Mucosa of descending colon (tissue), 3 donors: Measurements from ENCODE around the gene ARMS2. TPM values are rescaled to one million over a fixed set of nuclear protein-coding genes. Genes with fewer than 3 reads are reported as not detected.
A peak's percentile ranks its signal among the peaks of the same experiment; 100 is the strongest.

Experiments used
- ATAC-seq: fragments of 200-7000 bp; cut with Tn5 transposase; one replicate; pipeline ENCODE4 v1.9.1; 2020; ENCODE audit warnings: mild to moderate bottlenecking, moderate library complexity
- DNase-seq, 3 donors: peaks; one replicate each; pipeline ENCODE4 v3.0.0-alpha.2; 2020
- H3K36me3 ChIP-seq: fragments of 200-600 bp; one replicate; pipeline ENCODE4 v1.8.0; 2021; ENCODE audit warnings: low read depth, mild to moderate bottlenecking
- H3K4me1 ChIP-seq: fragments of 200-600 bp; one replicate; pipeline ENCODE4 v1.8.0; 2021; ENCODE audit warnings: low read depth, mild to moderate bottlenecking
- H3K4me3 ChIP-seq: fragments of 200-600 bp; one replicate; pipeline ENCODE4 v1.8.0; 2021; ENCODE audit warnings: mild to moderate bottlenecking
- H3K9me3 ChIP-seq: fragments of 200-600 bp; one replicate; pipeline ENCODE4 v1.8.0; 2021; ENCODE audit warnings: mild to moderate bottlenecking
- CTCF ChIP-seq: fragments of 200-600 bp; IDR thresholded peaks from one replicate; pipeline ENCODE4 v1.8.0; 2022; ENCODE audit warnings: antibody characterized with exemption, mild to moderate bottlenecking
- intact Hi-C, 2 donors: fragments of 100-400 bp; cut with DNase I in 1 of 2; cut with micrococcal nuclease in 1 of 2; formaldehyde crosslinking; loops; one replicate each; pipeline versions ENCODE4 v1.11.0 to v1.11.1; 2022; cut with DNase I, micrococcal nuclease
- microRNA-seq: library from miRNA; unstranded; fragments of <30 nt; microRNA quantifications from one replicate; pipeline ENCODE4, GENCODE V29; 2019
- total RNA-seq, 3 donors: library from RNA; stranded (reverse); fragmentation: NEBNext Ultra II Directional in 2 of 3; extraction: Animal tissue kit (Norgen Biotek cat#: 25700) in 2 of 3; gene quantifications; one replicate each; pipeline versions ENCODE4 v1.2.1 to v1.2.4, GENCODE V29; 2021 to 2023
- donor health status: DM: no; HTN: no; CAD: no; lungs with moderate emphysema.
- donor health status: DM: no; HTN: no; CAD: no.
- donor health status: DM: no; HTN: yes; CAD: no.

The ARMS2 gene
- total RNA-seq, 3 donors from 2014 or later: not detected

- intact Hi-C loops: no loop called here
- H3K4me3 ChIP-seq: no peak overlapping the region
- no peaks in the 10 kb centered on the region for H3K9me3 ChIP-seq
- TF ChIP-seq CTCF: no peak
- no peak for DNase-seq
- ATAC-seq: no peak
- no peaks in the 10 kb centered on the region for H3K36me3 ChIP-seq
- no peaks in the 10 kb centered on the region for H3K4me1 ChIP-seq
Measured at GRCh38 chr10:122503012-122503411, 48.6 kb downstream of the ARMS2 start.

- DNase-seq: no peak
Measured at GRCh38 chr10:122503886-122504609, 49.6 kb downstream of the ARMS2 start.

GRCh38 chr10:122504610-122504950 is 50.1 kb downstream of the ARMS2 start:
- no peaks in the 10 kb centered on the region for H3K4me1 ChIP-seq
- no peaks in the 10 kb centered on the region for H3K9me3 ChIP-seq
- no peak overlapping the region for H3K4me3 ChIP-seq
- intact Hi-C loops: no loop called here
- DNase-seq: peak; percentile 74 to 81 (median 80)
- no peaks in the 10 kb centered on the region for H3K36me3 ChIP-seq
- no peak for TF ChIP-seq CTCF
- ATAC-seq: peak; percentile 87

More at GRCh38 chr10:122503886-122504609, 49.6 kb downstream of the ARMS2 start:
- no peaks in the 10 kb centered on the region for H3K4me1 ChIP-seq
- ATAC-seq: no peak
- TF ChIP-seq CTCF: no peak
- no peaks in the 10 kb centered on the region for H3K36me3 ChIP-seq
- intact Hi-C loops: no loop called here
- H3K4me3 ChIP-seq: no peak overlapping the region
- H3K9me3 ChIP-seq: no peaks in the 10 kb centered on the region

- DNase-seq (no peak), ATAC-seq (no peak)
- no peak for TF ChIP-seq CTCF
- no peaks in the 10 kb centered on the region for H3K9me3 ChIP-seq
- no peaks in the 10 kb centered on the region for H3K36me3 ChIP-seq
- H3K4me1 ChIP-seq: no peaks in the 10 kb centered on the region
- intact Hi-C loops: no loop called here
- H3K4me3 ChIP-seq: no peak overlapping the region
Measured at GRCh38 chr10:122505011-122505410, 50.6 kb downstream of the ARMS2 start.

GRCh38 chr10:122505885-122506645 is 51.6 kb downstream of the ARMS2 start:
- Histone ChIP-seq H3K36me3 (no peaks in the 10 kb centered on the region), H3K9me3 (no peaks in the 10 kb centered on the region), H3K4me1 (no peaks in the 10 kb centered on the region), H3K4me3 (no peak overlapping the region)
- ATAC-seq (no peak), DNase-seq (no peak)
- intact Hi-C loops: no loop called here
- no peak for TF ChIP-seq CTCF

Small RNA genes lying within 50 kb of the gene (microRNA-seq; reads per million reads assigned to microRNA genes)
- gene MIR3941: 0.70 reads per million

Other genes with a start within 250 kb of the ARMS2 start
- under 1 TPM; 0.16 to 0.60 (median 0.26) TPM for gene BTBD16, start 183.4 kb upstream of the ARMS2 start, total RNA-seq
- gene PLEKHA1, start 79.9 kb upstream of the ARMS2 start, total RNA-seq: 10 to 100 TPM; 39.1 to 55.0 (median 41.2) TPM
- 100 to 1,000 TPM in 1 of 3 donors, 10 to 100 TPM in 2; 11.0 to 122 (median 28.9) TPM for gene HTRA1, start 6.9 kb downstream of the ARMS2 start, total RNA-seq
- 1,000 to 10,000 TPM in 1 of 3 donors, 100 to 1,000 TPM in 1, 10 to 100 TPM in 1; 37.2 to 2,543 (median 408) TPM for gene DMBT1, start 106.1 kb downstream of the ARMS2 start, total RNA-seq
- not detected for gene C10orf120, start 245.2 kb downstream of the ARMS2 start, total RNA-seq